Measurements from ENCODE around the gene CXCR5. TPM values are rescaled to one million over a fixed set of nuclear protein-coding genes. Genes with fewer than 3 reads are reported as not detected.

The CXCR5 gene
- total and polyA plus RNA-seq, 2 of the 4 experiments (the other 2 are of a cell fraction), result not detected

DNA sequence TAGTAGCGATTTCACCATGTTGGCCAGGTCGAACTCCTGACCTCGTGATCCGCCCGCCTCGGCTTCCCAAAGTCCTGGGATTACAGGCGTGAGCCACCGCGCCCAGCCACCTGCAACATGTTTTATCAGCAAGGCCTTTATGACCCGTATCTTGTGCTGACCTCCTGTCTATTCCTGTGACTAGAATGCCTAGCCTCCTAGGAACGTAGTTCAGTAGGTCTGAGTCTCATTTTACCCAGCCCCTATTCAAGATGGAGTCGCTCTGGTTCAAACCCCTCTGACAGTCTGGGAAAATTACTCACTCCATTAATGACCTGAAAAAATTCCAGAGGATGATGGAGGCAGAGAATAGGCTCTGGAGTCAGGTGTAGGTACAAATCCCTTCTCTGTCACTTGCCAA, 30.0 kb upstream of the CXCR5 start:
- no peak overlapping the region for H3K4ac ChIP-seq (ENCODE audit: low read depth, low read length)
- no peak overlapping the region for H3K14ac ChIP-seq (replicated peaks; ENCODE audit: low read depth, low read length)
- no peak overlapping the region for H2AFZ ChIP-seq (replicated peaks; ENCODE audit: low read length, poor library complexity)
- TF ChIP-seq, protein P1, sequence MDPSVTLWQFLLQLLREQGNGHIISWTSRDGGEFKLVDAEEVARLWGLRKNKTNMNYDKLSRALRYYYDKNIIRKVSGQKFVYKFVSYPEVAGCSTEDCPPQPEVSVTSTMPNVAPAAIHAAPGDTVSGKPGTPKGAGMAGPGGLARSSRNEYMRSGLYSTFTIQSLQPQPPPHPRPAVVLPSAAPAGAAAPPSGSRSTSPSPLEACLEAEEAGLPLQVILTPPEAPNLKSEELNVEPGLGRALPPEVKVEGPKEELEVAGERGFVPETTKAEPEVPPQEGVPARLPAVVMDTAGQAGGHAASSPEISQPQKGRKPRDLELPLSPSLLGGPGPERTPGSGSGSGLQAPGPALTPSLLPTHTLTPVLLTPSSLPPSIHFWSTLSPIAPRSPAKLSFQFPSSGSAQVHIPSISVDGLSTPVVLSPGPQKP (IDR thresholded peaks at IDR 0.05; ENCODE audit: borderline replicate concordance, low read depth, low read length), result no peak
- TF ChIP-seq, protein P2, sequence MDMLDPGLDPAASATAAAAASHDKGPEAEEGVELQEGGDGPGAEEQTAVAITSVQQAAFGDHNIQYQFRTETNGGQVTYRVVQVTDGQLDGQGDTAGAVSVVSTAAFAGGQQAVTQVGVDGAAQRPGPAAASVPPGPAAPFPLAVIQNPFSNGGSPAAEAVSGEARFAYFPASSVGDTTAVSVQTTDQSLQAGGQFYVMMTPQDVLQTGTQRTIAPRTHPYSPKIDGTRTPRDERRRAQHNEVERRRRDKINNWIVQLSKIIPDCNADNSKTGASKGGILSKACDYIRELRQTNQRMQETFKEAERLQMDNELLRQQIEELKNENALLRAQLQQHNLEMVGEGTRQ (IDR thresholded peaks at IDR 0.05; ENCODE audit: low read depth, low read length), result no peak
- TF ChIP-seq POLR2A (IDR thresholded peaks at IDR 0.05; ENCODE audit: low read depth, low read length) (no peak), MAZ (IDR thresholded peaks at IDR 0.05; ENCODE audit: borderline replicate concordance, low read depth, low read length) (no peak), CHD1 (IDR thresholded peaks at IDR 0.05; ENCODE audit: low read depth, low read length) (no peak), RFX5 (IDR thresholded peaks at IDR 0.05; ENCODE audit: low read depth, low read length) (no peak), BHLHE40 (IDR thresholded peaks at IDR 0.05; ENCODE audit: low read depth, low read length) (no peak), CEBPB (IDR thresholded peaks at IDR 0.05; ENCODE audit: low read depth, low read length) (no peak), RCOR1 (IDR thresholded peaks at IDR 0.05; ENCODE audit: insufficient replicate concordance, low read length) (no peak)
- no peak overlapping the region for H3K9ac ChIP-seq (ENCODE audit: low read depth, low read length)
- no peak overlapping the region for H4K5ac ChIP-seq (ENCODE audit: low read depth, low read length)
- H2BK20ac ChIP-seq (ENCODE audit: low read depth, low read length), result no peak overlapping the region
- H3K27ac ChIP-seq (ENCODE audit: insufficient read depth, low read length), result no peak overlapping the region
- CTCF ChIA-PET, result no interaction called here
- dilution Hi-C loops (cut with HindIII; ENCODE audit: low sequenced_read_pairs, unreplicated experiment), result no loop called here
- DNase-seq, result no peak
- H3K9me1 ChIP-seq (ENCODE audit: insufficient read depth, low read length), result no peaks in the 10 kb centered on the region
- H2BK15ac ChIP-seq (ENCODE audit: low read depth, low read length), result no peak overlapping the region
- H3K56ac ChIP-seq (ENCODE audit: extremely low read depth, insufficient read depth, low read length), result no peak overlapping the region
- no peak overlapping the region for H2BK120ac ChIP-seq (ENCODE audit: low read depth, low read length)
- H4K8ac ChIP-seq (ENCODE audit: low read depth in 2 of 2, low read length in 2 of 2), result no peak overlapping the region
- ATAC-seq (ENCODE audit: low read depth), result no peak
- H3K4me3 ChIP-seq (ENCODE audit: insufficient read depth, low read depth, low read length), result no peak overlapping the region
- in situ Hi-C loops (cut with MboI; ENCODE audit: low sequenced_read_pairs), result no loop called here
- intact Hi-C loops (cut with micrococcal nuclease), result no loop called here
- H3K79me1 ChIP-seq (ENCODE audit: low read depth in 1 of 2, low read length in 2 of 2), result no peaks in the 10 kb centered on the region
- H3K4me2 ChIP-seq (ENCODE audit: low read depth, low read length), result no peak overlapping the region
- no peaks in the 10 kb centered on the region for H3K4me1 ChIP-seq (ENCODE audit: control insufficient read depth, insufficient read depth, low read length)
- no peak overlapping the region for H2AK5ac ChIP-seq (ENCODE audit: low read depth, low read length)
- POLR2A ChIA-PET (ENCODE audit: unreplicated experiment), result no interaction called here
- H3K18ac ChIP-seq (ENCODE audit: low read depth, low read length), result no peak overlapping the region
- H2AK9ac ChIP-seq (replicated peaks; ENCODE audit: low read depth, low read length, poor library complexity), result no peak overlapping the region
- H3K23ac ChIP-seq (ENCODE audit: low read depth, low read length), result no peak overlapping the region
- H2BK5ac ChIP-seq (ENCODE audit: low read depth, low read length, poor library complexity, severe bottlenecking), result no peak overlapping the region
- no peaks in the 10 kb centered on the region for H3K36me3 ChIP-seq (ENCODE audit: control insufficient read depth, insufficient read depth, low read length)
- no peaks in the 10 kb centered on the region for H4K20me1 ChIP-seq (ENCODE audit: insufficient read depth, low read length)
- H4K91ac ChIP-seq (ENCODE audit: insufficient read depth, low read depth, low read length), result no peak overlapping the region
- no peaks in the 10 kb centered on the region for H3K27me3 ChIP-seq (ENCODE audit: control insufficient read depth, insufficient read depth, low read length)
- H3K9me3 ChIP-seq (ENCODE audit: control insufficient read depth, insufficient read depth, low read length), result no peaks in the 10 kb centered on the region
- 89% methylated on average over 9 of the region's 12 CpGs; no CpG with 5 or more reads in 1 of the 2 experiments for WGBS, 2 experiments (ENCODE audit: extremely low coverage in 2 of 2, insufficient read length in 1 of 2)
- BruUV-seq (replicated peaks), result no TSS peak
